Measurements from ENCODE around the gene RBM18.
A peak's percentile ranks its signal among the peaks of the same experiment; 100 is the strongest.

Gene RBM18

DNA sequence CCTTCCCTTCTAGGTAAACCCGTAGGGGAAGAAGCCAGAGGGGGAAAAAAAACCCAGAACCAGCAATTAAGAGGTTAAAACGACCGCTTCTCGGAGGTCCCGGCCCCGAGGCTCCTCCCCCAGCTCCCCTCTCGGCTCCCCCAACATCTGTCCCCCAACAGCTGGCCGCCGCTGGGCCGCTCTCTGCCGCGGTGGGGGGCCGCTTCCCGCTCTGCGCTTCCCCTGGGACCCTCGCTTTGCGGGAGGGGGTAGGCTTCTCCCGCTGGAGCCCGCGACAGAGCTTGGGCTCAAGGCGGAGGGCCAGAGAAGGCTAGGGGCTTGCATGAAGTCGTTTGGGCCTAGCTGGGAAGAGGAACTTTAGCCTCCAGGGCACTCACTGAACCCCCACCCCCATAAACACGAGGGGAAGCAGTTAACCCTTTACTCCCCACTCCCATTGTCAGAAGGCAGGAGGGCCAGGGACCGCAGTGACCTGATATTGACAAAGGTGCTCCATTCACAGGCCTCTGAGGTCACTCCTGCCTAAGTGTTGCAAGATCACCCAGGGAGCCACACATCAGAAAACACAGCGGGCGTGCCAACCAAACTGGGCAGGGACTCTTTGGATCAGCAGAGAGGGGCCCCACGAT, 43.3 kb downstream of the RBM18 start:
- no peak for TF ChIP-seq ZNF274 (IDR thresholded peaks at IDR 0.05; ENCODE audit: low read depth, low read length)
- H3K4me3 ChIP-seq (ENCODE audit: low read length), result no peak overlapping the region

DNA sequence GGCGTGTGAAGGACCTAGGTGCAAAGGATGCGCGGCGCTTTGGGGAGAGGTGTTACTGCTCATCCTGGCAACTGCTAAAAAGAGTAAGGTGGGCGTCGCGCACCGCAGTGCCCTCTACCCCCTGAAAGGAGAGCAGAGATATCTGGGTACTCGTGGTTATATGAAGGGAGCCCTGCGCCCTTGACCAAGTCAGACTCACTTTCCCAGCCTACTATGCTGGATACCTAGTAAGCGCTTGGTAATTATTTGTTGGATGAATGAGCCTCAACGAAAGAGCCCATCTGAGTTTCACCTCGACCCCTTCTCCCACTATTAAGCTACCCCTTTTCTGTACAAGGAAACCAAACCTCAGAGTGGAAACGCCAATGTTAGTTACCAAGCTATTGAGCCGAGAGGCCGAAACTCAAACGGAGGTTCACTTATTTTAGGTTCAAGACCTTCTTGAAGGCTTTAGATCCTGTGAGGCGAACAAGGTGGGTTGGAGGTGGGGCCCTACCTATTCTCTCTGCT, 43.9 kb downstream of the RBM18 start:
- TF ChIP-seq ZNF274 (IDR thresholded peaks at IDR 0.05; ENCODE audit: low read depth, low read length), result no peak
- no peak overlapping the region for H3K4me3 ChIP-seq (ENCODE audit: low read length)

DNA sequence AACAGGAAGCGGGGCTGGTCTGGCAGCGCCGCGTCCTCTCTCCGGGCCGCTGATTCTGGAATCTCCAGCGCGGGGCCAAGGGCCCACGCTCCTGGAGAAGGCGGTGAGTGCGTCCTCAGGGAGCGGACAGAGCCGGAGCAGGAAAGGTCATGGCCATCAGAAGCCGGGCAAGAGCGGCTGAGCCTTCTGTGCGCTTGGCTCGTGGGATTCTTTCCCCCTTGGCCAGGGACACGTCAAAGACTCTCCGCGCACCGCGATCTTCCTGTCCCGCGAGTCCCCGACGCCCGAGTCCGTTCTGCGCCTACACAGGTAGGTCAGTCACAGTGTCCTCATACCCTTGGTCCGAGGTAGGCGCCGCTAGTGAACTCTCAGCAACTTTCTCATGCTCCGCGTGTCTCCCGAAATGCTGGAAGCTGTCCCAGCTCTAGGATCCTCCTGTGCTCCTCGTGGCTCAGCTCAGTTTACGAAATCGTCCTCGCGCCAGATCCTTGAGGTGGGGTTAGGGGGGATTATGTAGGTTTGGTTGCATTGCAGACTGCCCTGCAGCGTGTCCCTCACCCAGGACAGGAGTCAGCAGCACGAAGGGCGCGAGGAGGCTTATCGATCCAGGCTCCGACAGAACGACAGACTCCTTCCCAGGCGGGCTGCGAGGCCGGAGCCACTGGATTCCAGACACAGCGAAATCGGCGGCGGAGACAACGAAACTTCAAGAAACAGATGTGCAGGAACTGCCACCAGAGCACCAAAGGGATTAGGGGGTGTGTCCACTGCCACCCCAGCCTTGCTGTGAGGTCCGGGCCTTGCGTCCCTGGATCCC, 44.6 kb downstream of the RBM18 start:
- no peak for TF ChIP-seq ZNF274 (IDR thresholded peaks at IDR 0.05; ENCODE audit: low read depth, low read length)
- H3K4me3 ChIP-seq (ENCODE audit: low read length), result no peak overlapping the region

DNA sequence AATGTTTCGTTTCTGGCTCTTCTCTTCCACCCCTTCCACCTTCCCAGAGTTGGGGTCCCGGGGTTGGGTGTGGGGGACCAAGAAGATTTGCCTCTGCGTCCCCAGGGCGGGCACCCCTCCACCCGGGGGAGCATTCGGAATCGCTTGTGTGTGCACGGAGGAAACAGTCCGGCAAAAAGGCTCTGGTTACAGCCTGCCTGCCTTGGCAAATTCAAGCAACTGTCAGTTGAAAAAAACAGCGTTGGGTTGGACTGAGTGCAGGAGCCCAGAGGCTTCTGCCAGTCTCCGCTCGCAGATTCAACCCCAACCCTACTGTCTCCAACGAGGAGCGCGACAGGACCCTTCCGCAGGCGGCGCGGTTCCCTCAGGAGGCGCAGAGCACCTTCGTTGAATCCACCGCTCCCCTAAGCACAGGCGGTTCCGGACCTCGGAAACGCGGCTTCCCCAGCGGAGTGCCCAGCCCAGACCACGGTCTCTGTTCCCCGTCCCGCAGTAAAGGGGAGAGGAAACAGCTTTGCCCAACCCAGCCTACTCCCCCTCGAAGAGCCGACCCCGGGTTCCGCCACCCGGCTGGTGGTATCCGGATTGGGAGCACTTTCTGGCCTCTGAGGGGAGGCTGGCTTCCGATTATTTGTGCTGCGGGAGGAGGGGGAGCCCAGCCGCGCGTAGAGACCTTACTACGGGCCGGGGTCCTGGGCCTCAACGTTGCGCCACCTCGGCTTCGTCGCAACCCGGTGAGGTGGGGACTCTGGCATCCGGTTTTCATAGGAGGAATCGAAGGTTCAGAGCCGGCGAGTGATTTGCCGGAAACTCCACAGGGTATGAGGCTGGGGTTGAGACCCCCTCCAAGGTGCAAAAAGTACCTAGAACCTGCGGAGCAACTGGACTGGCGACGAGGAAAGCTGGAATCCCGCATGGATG, 45.4 kb downstream of the RBM18 start:
- TF ChIP-seq ZNF274 (IDR thresholded peaks at IDR 0.05; ENCODE audit: low read depth, low read length), result no peak
- no peak overlapping the region; the same call in 1 of the 2 replicates for H3K4me3 ChIP-seq (ENCODE audit: low read length)

DNA sequence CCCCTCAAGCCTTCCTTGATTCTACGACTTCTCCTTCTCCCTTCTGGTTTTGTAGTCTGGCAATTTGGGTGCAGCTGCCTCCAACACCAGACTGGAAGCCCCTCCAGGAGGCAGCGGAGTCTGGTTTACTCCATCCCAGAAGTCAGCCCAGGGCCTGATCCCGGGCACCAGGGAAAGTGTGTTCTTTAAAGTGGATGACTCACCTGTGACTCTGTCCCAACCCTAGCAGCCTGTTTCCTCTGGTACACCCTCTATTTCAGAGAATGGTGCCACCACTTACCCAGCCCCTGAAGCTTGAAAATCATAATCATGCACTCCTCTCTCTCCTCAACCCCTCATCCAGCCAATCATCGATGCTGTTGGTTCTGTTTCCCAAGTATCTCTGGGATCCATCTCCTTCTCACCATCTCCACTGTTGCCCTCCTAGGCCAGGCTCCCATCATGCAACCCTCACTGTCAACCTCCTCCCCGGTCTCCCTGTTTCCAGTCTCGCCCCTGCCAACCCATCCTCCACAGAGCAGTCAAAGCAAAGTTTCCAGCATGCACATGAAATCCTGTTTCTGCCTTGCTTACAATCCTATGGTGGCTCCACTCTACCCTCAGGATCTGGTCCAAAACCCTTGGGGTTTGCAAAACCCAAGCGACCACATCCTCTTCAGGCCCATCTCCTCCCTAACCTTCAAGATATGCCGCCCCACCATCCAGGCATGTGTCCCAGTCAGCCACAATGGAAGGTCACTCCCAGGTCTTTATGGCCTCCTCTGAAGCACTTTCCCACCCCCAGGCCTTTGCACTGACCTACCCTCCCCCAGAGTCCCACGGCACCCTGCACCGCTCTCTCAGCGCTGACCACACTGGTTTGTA, 46.3 kb downstream of the RBM18 start:
- H3K4me3 ChIP-seq (ENCODE audit: low read length), result no peak overlapping the region
- TF ChIP-seq ZNF274 (IDR thresholded peaks at IDR 0.05; ENCODE audit: low read depth, low read length), result no peak

DNA sequence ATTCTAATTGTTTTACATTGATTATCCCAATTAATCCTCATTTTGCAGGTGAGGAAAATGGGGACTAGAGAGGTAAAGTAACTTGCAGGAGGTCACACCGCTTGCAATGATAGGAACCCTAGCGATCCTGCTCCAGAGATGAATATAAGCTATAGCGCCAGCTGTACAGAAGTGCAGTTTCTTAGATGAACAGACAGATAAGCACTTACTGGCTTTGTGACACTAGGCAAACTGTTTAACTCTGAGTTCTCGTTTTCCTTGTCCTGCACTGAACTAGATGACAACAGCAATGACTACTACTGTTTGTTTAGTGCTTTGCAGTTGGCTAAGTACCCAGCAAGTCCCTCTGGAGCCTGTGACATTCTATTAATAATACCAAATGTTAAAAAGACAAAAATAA, 47.0 kb downstream of the RBM18 start:
- H3K4me3 ChIP-seq (ENCODE audit: low read length), result no peak overlapping the region
- TF ChIP-seq ZNF274 (IDR thresholded peaks at IDR 0.05; ENCODE audit: low read depth, low read length), result no peak

DNA sequence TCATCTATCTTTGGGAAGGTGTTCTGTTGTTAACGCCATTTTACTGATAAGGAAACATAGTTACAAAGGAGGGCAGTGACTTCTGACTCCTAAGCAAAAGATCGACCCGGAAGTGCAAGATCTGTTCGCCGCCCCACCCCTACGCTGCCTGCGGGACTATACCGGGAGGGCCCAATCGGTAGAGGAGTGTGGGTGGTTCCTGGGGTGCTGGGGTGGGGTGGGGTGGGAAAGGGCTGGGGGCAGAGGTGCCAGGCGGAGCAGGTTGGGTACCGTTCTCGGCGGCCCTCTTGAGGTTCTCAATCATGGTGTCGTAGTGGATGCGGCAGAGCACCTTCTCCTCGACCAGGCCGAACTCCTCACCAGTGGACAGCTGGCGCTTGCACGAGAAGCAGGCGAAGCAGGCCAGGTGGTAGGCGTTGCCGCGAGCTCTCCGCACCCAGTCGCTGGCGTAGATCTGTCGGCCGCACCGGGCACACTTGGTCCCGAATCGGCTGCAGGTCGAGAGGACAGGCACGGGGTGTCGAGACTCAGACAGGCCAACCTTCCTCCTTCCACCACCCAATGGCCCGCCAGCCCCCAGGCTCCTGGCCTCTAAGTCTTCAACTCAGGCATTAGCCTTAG, 47.7 kb downstream of the RBM18 start:
- no peak overlapping the region for H3K4me3 ChIP-seq (ENCODE audit: low read length)
- TF ChIP-seq ZNF274 (IDR thresholded peaks at IDR 0.05; ENCODE audit: low read depth, low read length), result no peak

DNA sequence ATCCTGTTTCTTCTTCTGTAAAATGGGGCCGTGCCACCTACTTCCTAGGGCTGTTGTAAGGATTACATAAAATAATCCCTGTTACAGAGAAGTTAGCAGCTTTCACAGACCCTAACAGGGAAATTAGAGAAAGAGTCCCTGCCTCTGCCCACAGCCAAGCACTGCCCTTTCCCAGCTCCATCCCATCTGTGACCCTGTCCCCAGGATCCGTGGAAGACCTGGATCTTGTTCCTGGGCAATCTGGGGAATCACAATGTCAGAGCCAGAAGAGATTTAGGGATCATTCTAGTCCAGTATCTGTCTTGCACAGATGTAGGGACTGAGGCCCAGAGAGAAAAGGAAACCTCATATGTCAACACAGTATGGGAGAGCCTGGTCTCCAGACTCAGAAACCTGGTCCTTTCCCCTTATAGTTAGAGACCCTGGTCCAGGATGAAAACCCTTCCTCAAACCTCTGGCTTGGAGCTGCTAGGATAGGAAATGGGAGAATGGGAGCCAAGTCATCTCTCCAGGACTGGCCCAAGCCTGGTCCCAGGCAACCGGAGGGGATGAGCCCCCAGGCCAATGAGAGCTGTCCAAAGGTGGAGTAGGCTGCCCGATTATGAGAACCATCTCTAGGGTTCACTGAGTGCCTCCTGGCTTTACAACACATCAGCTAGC, 48.4 kb downstream of the RBM18 start:
- no peak for TF ChIP-seq ZNF274 (IDR thresholded peaks at IDR 0.05; ENCODE audit: low read depth, low read length)
- H3K4me3 ChIP-seq (ENCODE audit: low read length), result no peak overlapping the region

- TF ChIP-seq ZNF274 (IDR thresholded peaks at IDR 0.05; ENCODE audit: low read depth, low read length), result no peak
- no peak overlapping the region for H3K4me3 ChIP-seq (ENCODE audit: low read length)
Observed at GRCh38 chr9:122215663-122216062, 49.0 kb downstream of the RBM18 start.

DNA sequence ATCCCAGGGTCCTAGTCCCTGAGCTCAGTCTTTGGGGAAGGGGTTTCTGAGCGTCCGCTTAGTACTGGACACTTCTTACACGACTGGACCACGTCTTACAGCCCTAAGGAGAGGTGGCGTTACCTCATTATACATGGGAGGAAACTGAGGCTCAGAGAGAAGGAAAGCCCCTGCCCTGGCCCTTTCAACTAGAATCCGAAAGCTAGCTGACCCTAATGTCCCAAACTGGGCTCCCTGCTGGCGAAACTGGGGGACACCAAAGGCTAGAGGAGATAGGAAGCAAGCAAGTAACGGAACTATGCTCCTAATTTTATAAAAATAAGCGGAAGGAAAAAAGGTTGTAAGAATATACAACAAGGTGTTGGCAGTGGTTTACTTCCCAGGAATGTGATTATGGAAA, 50.1 kb downstream of the RBM18 start:
- TF ChIP-seq ZNF274 (IDR thresholded peaks at IDR 0.05; ENCODE audit: low read depth, low read length), result no peak
- no peak overlapping the region; the same call in 1 of the 2 replicates for H3K4me3 ChIP-seq (ENCODE audit: low read length)

GRCh38 chr9:122213589-122214413, 50.8 kb downstream of the RBM18 start:
- TF ChIP-seq ZNF274 (IDR thresholded peaks at IDR 0.05; ENCODE audit: low read depth, low read length), result no peak
- peak overlapping the region; percentile 13; the same call in 1 of the 2 replicates for H3K4me3 ChIP-seq (ENCODE audit: low read length)
